Karpas-422 (cell line): Measurements from ENCODE around the gene CEP192. TPM values are rescaled to one million over a fixed set of nuclear protein-coding genes. Genes with fewer than 3 reads are reported as not detected.

Experiments used
- DNase-seq: peaks from one replicate; pipeline ENCODE4 v3.0.0-alpha.2; 2015
- H2AFZ ChIP-seq: fragments of 200-600 bp; sonication (generic); 2 replicates; pipeline ENCODE4 v1.6.1; 2014; ENCODE audit warnings: antibody characterized with exemption, low read length, mixed read lengths
- H3K27ac ChIP-seq: fragments of 200-600 bp; sonication (generic); 2 replicates; pipeline ENCODE4 v1.5.1; 2014; ENCODE audit warnings: mild to moderate bottlenecking, low read length, moderate library complexity
- H3K27me3 ChIP-seq: fragments of 200-600 bp; sonication (generic); 2 replicates; pipeline ENCODE4 v1.6.1; 2014; ENCODE audit warnings: low read length, mixed read lengths
- H3K36me3 ChIP-seq: fragments of 200-600 bp; sonication (generic); 2 replicates; pipeline ENCODE4 v1.6.1; 2014; ENCODE audit warnings: low read length, mixed read lengths; ENCODE audit not compliant: insufficient read depth
- H3K4me1 ChIP-seq: fragments of 200-600 bp; sonication (generic); 2 replicates; pipeline ENCODE4 v1.6.1; 2014; ENCODE audit warnings: mild to moderate bottlenecking, low read length, mixed read lengths
- H3K4me2 ChIP-seq: fragments of 200-600 bp; sonication (generic); 2 replicates; pipeline ENCODE4 v1.6.1; 2014; ENCODE audit warnings: low read length, low read depth, mild to moderate bottlenecking; ENCODE audit not compliant: poor library complexity, severe bottlenecking
- H3K4me3 ChIP-seq: fragments of 200-600 bp; sonication (generic); 2 replicates; pipeline ENCODE4 v1.5.1; 2014; ENCODE audit warnings: mild to moderate bottlenecking, antibody characterized with exemption, low read length, mixed read lengths
- H3K79me2 ChIP-seq: fragments of 200-600 bp; sonication (generic); 2 replicates; pipeline ENCODE4 v1.6.1; 2014; ENCODE audit warnings: mild to moderate bottlenecking, low read length, mixed read lengths
- H3K9ac ChIP-seq: fragments of 200-600 bp; sonication (generic); 2 replicates; pipeline ENCODE4 v1.6.0; 2014; ENCODE audit warnings: low read length
- H3K9me2 ChIP-seq: fragments of 200-600 bp; sonication (generic), shearing (Covaris generic); replicated peaks from 2 replicates; pipeline ENCODE4 v1.6.0; 2014; ENCODE audit warnings: mild to moderate bottlenecking, low read length, moderate library complexity; ENCODE audit not compliant: insufficient read depth
- H3K9me3 ChIP-seq: fragments of 300-700, 200-600 bp; sonication (generic); 2 replicates; pipeline ENCODE4 v1.6.1; 2014; ENCODE audit warnings: low read length, mixed read lengths
- H4K20me1 ChIP-seq: fragments of 200-600 bp; sonication (generic); 2 replicates; pipeline ENCODE4 v1.6.1; 2014; ENCODE audit warnings: mild to moderate bottlenecking, antibody characterized with exemption, low read length, low read depth; ENCODE audit not compliant: insufficient read depth
- total RNA-seq: library from RNA; depleted of rRNA; stranded (reverse); fragments of >200 nt; shearing (Covaris generic); gene quantifications from 2 replicates; pipeline ENCODE4 v1.2.3, GENCODE V29; 2014; ENCODE audit warnings: low replicate concordance; rRNA removed

CEP192 gene
- total RNA-seq, 1 experiment from 2014 or later, result 37.9 TPM

- H3K4me2 ChIP-seq, result no peak overlapping the region
- no peak overlapping the region for H2AFZ ChIP-seq
- H3K9me2 ChIP-seq, result no peaks in the 10 kb centered on the region
- DNase-seq, result no peak
- H3K9ac ChIP-seq, result no peak overlapping the region
- no peaks in the 10 kb centered on the region for H3K9me3 ChIP-seq
- H3K27ac ChIP-seq, result no peak overlapping the region
- no peaks in the 10 kb centered on the region for H3K36me3 ChIP-seq
- H3K4me1 ChIP-seq, result no peaks in the 10 kb centered on the region
- H3K4me3 ChIP-seq, result no peak overlapping the region
- H3K27me3 ChIP-seq, result no peaks in the 10 kb centered on the region
- H4K20me1 ChIP-seq, result no peaks in the 10 kb centered on the region
- H3K79me2 ChIP-seq, result no peaks in the 10 kb centered on the region
Measured at GRCh38 chr18:13173578-13174145, 182.5 kb downstream of the CEP192 start.

Other genes with a start within 250 kb of the CEP192 start
- gene PTPN2, start 107.1 kb upstream of the CEP192 start, total RNA-seq, result 72.2 and 85.2 TPM in 2 replicates
- 58.8 and 64.4 TPM in 2 replicates for gene SEH1L, start 43.4 kb upstream of the CEP192 start, total RNA-seq
- gene LDLRAD4, start 227.4 kb downstream of the CEP192 start, total RNA-seq, result 204 and 269 TPM in 2 replicates